ENCODE results near the gene HOXA4. TPM values are rescaled to one million over a fixed set of nuclear protein-coding genes. Genes with fewer than 3 reads are reported as not detected.

The HOXA4 gene
- total and polyA plus RNA-seq, 2 of the 8 experiments (the other 6 are each of a cell fraction or from before 2014, with no cell fraction given), result not detected

DNA sequence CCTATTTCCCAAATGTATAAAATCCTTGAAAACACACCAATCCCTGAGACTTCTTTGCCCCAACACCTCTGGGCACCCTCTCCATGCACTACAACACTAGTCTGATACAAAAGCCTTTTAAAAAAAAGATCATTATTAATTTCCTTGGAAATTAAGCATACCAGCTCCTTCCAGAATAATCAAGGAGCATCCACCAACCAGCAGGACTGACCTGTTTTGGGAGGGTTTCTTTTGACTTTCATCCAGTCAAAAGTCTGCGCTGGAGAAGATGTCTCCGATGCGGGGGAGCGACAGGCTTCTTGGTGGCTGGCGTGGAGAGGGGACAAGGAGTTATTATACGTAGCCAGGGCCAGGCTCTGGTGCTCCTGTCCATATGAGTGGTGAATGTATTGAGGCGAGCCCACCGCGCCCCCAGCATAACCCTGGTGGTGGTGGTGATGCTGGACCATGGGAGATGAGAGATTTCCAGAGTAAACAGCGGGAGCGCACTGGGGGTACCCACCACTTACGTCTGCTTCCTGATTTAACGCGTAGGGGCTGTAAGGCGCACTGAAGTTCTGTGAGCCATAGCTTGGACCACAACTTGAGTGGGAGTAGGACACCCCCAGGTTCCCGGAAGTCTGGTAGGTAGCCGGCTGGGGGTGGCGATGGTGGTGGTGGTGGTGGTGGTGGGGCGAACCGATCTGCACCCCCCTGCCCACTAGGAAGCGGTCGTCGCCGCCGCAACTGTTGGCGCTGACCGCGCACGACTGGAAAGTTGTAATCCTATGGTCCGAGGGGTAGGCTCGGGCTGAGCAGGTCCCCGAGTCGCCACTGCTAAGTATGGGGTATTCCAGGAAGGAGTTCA lies 35.3 kb downstream of the HOXA4 start:
- DNase-seq (ENCODE audit: low read depth in 1 of 2, low spot score in 2 of 2), result no peak
- no peaks in the 10 kb centered on the region for H3K79me1 ChIP-seq (ENCODE audit: low read depth, low read length)
- no peaks in the 10 kb centered on the region for H3K9me3 ChIP-seq (ENCODE audit: insufficient read depth in 2 of 2, low read depth in 1 of 2, low read length in 1 of 2)
- H3K27ac ChIP-seq (ENCODE audit: low read depth, low read length), result no peak overlapping the region
- H2BK5ac ChIP-seq (ENCODE audit: low read depth, low read length), result no peak overlapping the region
- TF ChIP-seq, protein P1, sequence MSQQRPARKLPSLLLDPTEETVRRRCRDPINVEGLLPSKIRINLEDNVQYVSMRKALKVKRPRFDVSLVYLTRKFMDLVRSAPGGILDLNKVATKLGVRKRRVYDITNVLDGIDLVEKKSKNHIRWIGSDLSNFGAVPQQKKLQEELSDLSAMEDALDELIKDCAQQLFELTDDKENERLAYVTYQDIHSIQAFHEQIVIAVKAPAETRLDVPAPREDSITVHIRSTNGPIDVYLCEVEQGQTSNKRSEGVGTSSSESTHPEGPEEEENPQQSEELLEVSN (IDR thresholded peaks at IDR 0.05), result no peak
- TF ChIP-seq SUZ12 (IDR thresholded peaks at IDR 0.05; ENCODE audit: low read length) (peak; percentile 81), EZH2 (IDR thresholded peaks at IDR 0.05; ENCODE audit: low read depth, low read length, severe bottlenecking) (peak; percentile 55), HDAC2 (IDR thresholded peaks at IDR 0.05; ENCODE audit: borderline replicate concordance in 1 of 2, low read depth in 2 of 2, low read length in 2 of 2) (no peak), RFX5 (IDR thresholded peaks at IDR 0.05; ENCODE audit: borderline replicate concordance, low read depth, low read length) (no peak), POLR2A (IDR thresholded peaks at IDR 0.05; ENCODE audit: control extremely low read depth in 1 of 2, low read depth in 2 of 2, low read length in 2 of 2) (no peak), HDAC6 (IDR thresholded peaks at IDR 0.05; ENCODE audit: low read depth, low read length) (no peak)
- H3K79me2 ChIP-seq (ENCODE audit: control insufficient read depth in 1 of 2, insufficient read depth in 2 of 2, low read length in 2 of 2), result no peaks in the 10 kb centered on the region
- H3K18ac ChIP-seq (ENCODE audit: extremely low read depth, low read length), result no peak overlapping the region
- peaks cover 84 to 100% (median 95%) of the 10 kb centered on the region in 4 experiments for H3K27me3 ChIP-seq (replicated peaks in 1 of 4; ENCODE audit: control insufficient read depth in 3 of 4, extremely low read depth in 1 of 4, insufficient read depth in 3 of 4, low read length in 3 of 4)
- H2BK15ac ChIP-seq (ENCODE audit: low read length), result no peak overlapping the region; the same call in 1 of the 2 replicates
- H4K91ac ChIP-seq (replicated peaks; ENCODE audit: insufficient read length, low read length), result no peak overlapping the region
- FAIRE-seq, result no peak
- H3K56ac ChIP-seq (replicated peaks; ENCODE audit: insufficient read length, low read depth, low read length), result no peak overlapping the region
- H3K14ac ChIP-seq (ENCODE audit: insufficient read length), result no peak overlapping the region
- H3K4me3 ChIP-seq (ENCODE audit: extremely low read depth in 1 of 4, insufficient read depth in 2 of 4, low read depth in 3 of 4, low read length in 4 of 4), result peak overlapping the region in 3 of 4 experiments; percentile 22 to 63 (median 28); a peak in 5 of 8 replicates
- no peak overlapping the region for H4K5ac ChIP-seq (ENCODE audit: insufficient read length, low read depth, low read length)
- ChIA-PET POLR2A (ENCODE audit: partially characterized antibody) (no interaction called here), CTCF (ENCODE audit: partially characterized antibody) (interaction anchor here (0.7 to 12.1 kb wide), 4 partner anchors 10 to 399 kb away, joined by 3 to 123 read pairs (median 4); partner anchors contain the start of genes HOXA5 and HOXA6)
- no peak overlapping the region for H2AFZ ChIP-seq (ENCODE audit: low read length)
- peaks cover 5% of the 10 kb centered on the region; the same call in 1 of the 2 replicates for H3K23me2 ChIP-seq (ENCODE audit: low read depth, low read length)
- 9% methylated on average over 33 of the region's 33 CpGs; no CpG with 5 or more reads in 1 of the 2 experiments for WGBS, 2 experiments (ENCODE audit: extremely low coverage in 1 of 2, insufficient coverage in 1 of 2, insufficient read length in 1 of 2, insufficient replicate concordance in 2 of 2, low coverage in 1 of 2, low lambda C conversion rate in 2 of 2, missing lambda C conversion rate in 1 of 2)
- H2AK5ac ChIP-seq (ENCODE audit: low read depth, low read length), result 0 out of 2 replicates have a peak overlapping the region, but pooled peaks have one; percentile 15
- H2BK12ac ChIP-seq (ENCODE audit: low read depth, low read length), result 0 out of 2 replicates have a peak overlapping the region, but pooled peaks have one; percentile 29
- no peaks in the 10 kb centered on the region for H3K36me3 ChIP-seq (ENCODE audit: control insufficient read depth in 2 of 4, insufficient read depth in 4 of 4, low read length in 3 of 4)
- no peak overlapping the region for H3K9ac ChIP-seq (replicated peaks in 1 of 4; ENCODE audit: extremely low read depth in 1 of 4, low read depth in 3 of 4, low read length in 3 of 4)
- no peak overlapping the region for H2BK20ac ChIP-seq (ENCODE audit: low read length)
- no peak overlapping the region; the same call in 1 of the 2 replicates for H4K8ac ChIP-seq (ENCODE audit: extremely low read depth, insufficient read depth, low read length)
- no peak overlapping the region for H2BK120ac ChIP-seq (replicated peaks; ENCODE audit: low read depth, low read length)
- peaks cover 2 to 24% (median 13%) of the 10 kb centered on the region in 4 experiments for H3K4me1 ChIP-seq (replicated peaks in 1 of 4; ENCODE audit: control insufficient read depth in 3 of 4, insufficient read depth in 4 of 4, low read length in 3 of 4)
- H3K4me2 ChIP-seq (ENCODE audit: insufficient read depth in 1 of 2, low read depth in 2 of 2, low read length in 2 of 2), result peak overlapping the region; percentile 70 to 78
- peaks cover 15 to 33% of the 10 kb centered on the region in 2 experiments for H4K20me1 ChIP-seq (replicated peaks in 1 of 2; ENCODE audit: control insufficient read depth in 1 of 2, insufficient read depth in 2 of 2, low read length in 2 of 2)
- no peak overlapping the region for H3K4ac ChIP-seq (replicated peaks; ENCODE audit: insufficient read length, low read depth, low read length)
- no peak overlapping the region for H3K23ac ChIP-seq (ENCODE audit: insufficient read length)
